ENCODE data around the gene WDR86.

Gene WDR86

GRCh38 chr7:151406051-151406875 lies 3.6 kb downstream of the WDR86 start:
- no peak for FAIRE-seq

- no peak for FAIRE-seq
Observed at GRCh38 chr7:151405588-151405987, 4.2 kb downstream of the WDR86 start.

GRCh38 chr7:151405056-151405455 lies 4.8 kb downstream of the WDR86 start:
- FAIRE-seq, result no peak

GRCh38 chr7:151404216-151405011 lies 5.4 kb downstream of the WDR86 start:
- FAIRE-seq, result no peak

GRCh38 chr7:151403764-151404163 lies 6.1 kb downstream of the WDR86 start:
- FAIRE-seq, result no peak

GRCh38 chr7:151402029-151402835 lies 7.6 kb downstream of the WDR86 start:
- no peak for FAIRE-seq

GRCh38 chr7:151400626-151401315 lies 9.1 kb downstream of the WDR86 start:
- FAIRE-seq, result no peak

GRCh38 chr7:151399906-151400305 lies 9.9 kb downstream of the WDR86 start:
- no peak for FAIRE-seq

- FAIRE-seq, result no peak
Observed at GRCh38 chr7:151399305-151399601, 10.6 kb downstream of the WDR86 start.

GRCh38 chr7:151398446-151399304 lies 11.2 kb downstream of the WDR86 start:
- FAIRE-seq, result no peak

GRCh38 chr7:151397026-151397425 lies 12.8 kb downstream of the WDR86 start:
- no peak for FAIRE-seq

- FAIRE-seq, result no peak
Observed at GRCh38 chr7:151396328-151396970, 13.4 kb downstream of the WDR86 start.

- FAIRE-seq, result no peak
Observed at GRCh38 chr7:151395036-151395367, 14.8 kb downstream of the WDR86 start.

GRCh38 chr7:151394076-151395035 lies 15.5 kb downstream of the WDR86 start:
- no peak for FAIRE-seq

- no peak for FAIRE-seq
Observed at GRCh38 chr7:151393031-151393977, 16.5 kb downstream of the WDR86 start.

GRCh38 chr7:151392426-151392825 lies 17.4 kb downstream of the WDR86 start:
- no peak for FAIRE-seq

GRCh38 chr7:151392002-151392401 lies 17.8 kb downstream of the WDR86 start:
- FAIRE-seq, result no peak

GRCh38 chr7:151391358-151391730 lies 18.5 kb downstream of the WDR86 start:
- FAIRE-seq, result no peak

Data from colon (tissue), 2 donors.